Measurements from ENCODE around the gene ZNF516.

- TF ChIP-seq RARB (CRISPR knock-in tag; IDR thresholded peaks at IDR 0.05) (no peak), PATZ1 (CRISPR knock-in tag; IDR thresholded peaks at IDR 0.05; ENCODE audit: borderline replicate concordance) (no peak)
Observed at GRCh38 chr18:76482971-76483691, 11.9 kb downstream of the ZNF516 start.
